ENCODE data around the gene ZC3H8.

The ZC3H8 gene

GRCh38 chr2:112195167-112195766 is 59.6 kb downstream of the ZC3H8 start:
- no peak for DNase-seq (ENCODE audit: low spot score)

GRCh38 chr2:112194482-112194881 is 60.4 kb downstream of the ZC3H8 start:
- no peak for DNase-seq (ENCODE audit: low spot score)

- no peak for DNase-seq (ENCODE audit: low spot score)
These were observed 60.8 kb downstream of the ZC3H8 start for GRCh38 chr2:112194028-112194427.

GRCh38 chr2:112189001-112189556 is 65.8 kb downstream of the ZC3H8 start:
- DNase-seq (ENCODE audit: low spot score): no peak

- DNase-seq (ENCODE audit: low spot score): no peak
These were observed 66.8 kb downstream of the ZC3H8 start for GRCh38 chr2:112187805-112188596.

GRCh38 chr2:112187046-112187715 is 67.7 kb downstream of the ZC3H8 start:
- DNase-seq (ENCODE audit: low spot score): no peak

GRCh38 chr2:112185131-112185530 is 69.7 kb downstream of the ZC3H8 start:
- DNase-seq (ENCODE audit: low spot score): no peak

GRCh38 chr2:112184121-112184520 is 70.7 kb downstream of the ZC3H8 start:
- DNase-seq (ENCODE audit: low spot score): no peak

- DNase-seq (ENCODE audit: low spot score): no peak
These were observed 71.4 kb downstream of the ZC3H8 start for GRCh38 chr2:112183327-112184025.

GRCh38 chr2:112182581-112183034 is 72.2 kb downstream of the ZC3H8 start:
- DNase-seq (ENCODE audit: low spot score): no peak

- no peak for DNase-seq (ENCODE audit: low spot score)
These were observed 73.1 kb downstream of the ZC3H8 start for GRCh38 chr2:112181571-112182290.

- no peak for DNase-seq (ENCODE audit: low spot score)
These were observed 78.8 kb downstream of the ZC3H8 start for GRCh38 chr2:112175958-112176573.

GRCh38 chr2:112175333-112175732 is 79.5 kb downstream of the ZC3H8 start:
- DNase-seq (ENCODE audit: low spot score): no peak

- DNase-seq (ENCODE audit: low spot score): no peak
These were observed 80.5 kb downstream of the ZC3H8 start for GRCh38 chr2:112174383-112174782.

GRCh38 chr2:112173646-112174319 is 81.1 kb downstream of the ZC3H8 start:
- DNase-seq (ENCODE audit: low spot score): no peak

- no peak for DNase-seq (ENCODE audit: low spot score)
These were observed 84.3 kb downstream of the ZC3H8 start for GRCh38 chr2:112170495-112170894.

GRCh38 chr2:112168422-112169124 is 86.3 kb downstream of the ZC3H8 start:
- DNase-seq (ENCODE audit: low spot score): no peak

GRCh38 chr2:112166806-112167499 is 87.9 kb downstream of the ZC3H8 start:
- no peak for DNase-seq (ENCODE audit: low spot score)

GRCh38 chr2:112165296-112165695 is 89.5 kb downstream of the ZC3H8 start:
- DNase-seq (ENCODE audit: low spot score): no peak

All from RKO (cell line).